HCT116 (cell line): ENCODE measurements around the gene SNX9. TPM values are rescaled to one million over a fixed set of nuclear protein-coding genes. Genes with fewer than 3 reads are reported as not detected.

Experiments
- ATAC-seq: fragments of 200-7000 bp; cut with Tn5 transposase; 2 replicates; pipeline ENCODE4 v1.9.1; 2020; ENCODE audit warnings: mild to moderate bottlenecking, moderate library complexity
- BruUV-seq: library from RNA; stranded (reverse); fragments of 400-500 nt; replicated peaks from 2 replicates; lab custom pipeline; 2021; lab: Mats Ljungman, UMichigan
- CTCF ChIA-PET: fragments of 300-600 bp; sonication (Branson Sonifier 250); formaldehyde crosslinking; loops from one replicate; lab custom pipeline; 2021; ENCODE audit warnings: antibody characterized with exemption; lab: Charles Lee
- POLR2A ChIA-PET: fragments of 300-600, 350-600 bp; sonication (Branson Sonifier 250); formaldehyde crosslinking; loops from one replicate; lab custom pipeline; 2021; ENCODE audit warnings: antibody characterized with exemption; lab: Charles Lee
- RAD21 ChIA-PET, 2 experiments: fragments of 300-600 bp; sonication (Branson Sonifier 250); formaldehyde crosslinking; loops; one replicate each; lab custom pipeline; 2023; ENCODE audit warnings: low total read pairs in 2 of 2; ENCODE audit not compliant: uncharacterized antibody in 2 of 2, unreplicated experiment in 2 of 2, low non-redundant PET in 1 of 2; lab: Charles Lee
- DNase-seq: peaks from one replicate; pipeline ENCODE4 v3.0.0-alpha.2; 2010; ENCODE audit warnings: low read depth, low spot score
- H2AFZ ChIP-seq: fragments of 200-600 bp; shearing (Covaris generic), sonication (generic); 2 replicates; pipeline ENCODE4 v1.6.1; 2017; ENCODE audit warnings: low read depth, mixed run types, mixed read lengths, antibody characterized with exemption, low read length; ENCODE audit not compliant: poor library complexity, severe bottlenecking
- H3K27ac ChIP-seq: 2 replicates; pipeline ENCODE4 v1.5.1; 2012; ENCODE audit warnings: low read depth, low read length
- H3K27me3 ChIP-seq: fragments of 200-600 bp; sonication (generic); 2 replicates; pipeline ENCODE4 v1.6.1; 2016; ENCODE audit warnings: mixed run types, low read length, mixed read lengths; ENCODE audit not compliant: insufficient read depth
- H3K36me3 ChIP-seq, 2 experiments: fragments of 200-500 bp in 1 of 2; fragments of 200-600 bp in 1 of 2; sonication (Bioruptor generic) in 1 of 2; sonication (generic) in 1 of 2; 2 replicates each; pipeline versions ENCODE4 v1.5.1 to v1.6.1; 2014 to 2016; ENCODE audit warnings: low read length in 2 of 2, inconsistent platforms in 1 of 2, mixed read lengths in 1 of 2, mixed run types in 1 of 2; ENCODE audit not compliant: insufficient read depth in 2 of 2, control insufficient read depth in 1 of 2
- H3K4me1 ChIP-seq, 2 experiments: fragments of 200-600 bp in 1 of 2; sonication (generic) in 1 of 2; 2 replicates each; pipeline versions ENCODE4 v1.5.1 to v1.6.1; 2012 to 2017; ENCODE audit warnings: low read length in 2 of 2, inconsistent platforms in 1 of 2, mild to moderate bottlenecking in 1 of 2, mixed read lengths in 1 of 2, mixed run types in 1 of 2, moderate library complexity in 1 of 2; ENCODE audit not compliant: insufficient read depth in 2 of 2, control insufficient read depth in 1 of 2
- H3K4me2 ChIP-seq: fragments of 200-600 bp; sonication (generic); 2 replicates; pipeline ENCODE4 v1.6.1; 2017; ENCODE audit warnings: mixed run types, low read length, mixed read lengths
- H3K4me3 ChIP-seq, 2 experiments: fragments of 200-600 bp in 1 of 2; sonication (generic) in 1 of 2; replicated peaks in 1 of 2; 2 replicates each; pipeline ENCODE4 v1.5.1; 2011 to 2016; ENCODE audit warnings: low read length in 2 of 2, control low read depth in 1 of 2, low read depth in 1 of 2, mild to moderate bottlenecking in 1 of 2, mixed read lengths in 1 of 2, mixed run types in 1 of 2
- H3K79me2 ChIP-seq: fragments of 200-600 bp; sonication (generic); 2 replicates; pipeline ENCODE4 v1.6.1; 2017; ENCODE audit warnings: mild to moderate bottlenecking, mixed run types, low read length, moderate library complexity, mixed read lengths; ENCODE audit not compliant: insufficient read depth
- H3K9ac ChIP-seq: fragments of 200-600 bp; sonication (generic); 2 replicates; pipeline ENCODE4 v1.6.1; 2016; ENCODE audit warnings: low read length, mixed read lengths
- H3K9me2 ChIP-seq: fragments of 200-600 bp; sonication (generic), shearing (Covaris generic); 2 replicates; pipeline ENCODE4 v1.6.1; 2017; ENCODE audit warnings: mixed run types, mild to moderate bottlenecking, moderate library complexity; ENCODE audit not compliant: insufficient read depth
- H3K9me3 ChIP-seq, 2 experiments: fragments of 200-500 bp in 1 of 2; fragments of 200-600 bp in 1 of 2; sonication (Bioruptor generic) in 1 of 2; sonication (generic) in 1 of 2; 2 replicates each; pipeline ENCODE4 v1.6.1; 2014 to 2017; ENCODE audit warnings: low read length in 2 of 2, mixed read lengths in 2 of 2, inconsistent platforms in 1 of 2, low read depth in 1 of 2, mild to moderate bottlenecking in 1 of 2, mixed run types in 1 of 2, moderate library complexity in 1 of 2; ENCODE audit not compliant: control insufficient read depth in 1 of 2, insufficient read depth in 1 of 2
- H4K20me1 ChIP-seq: fragments of 200-600 bp; sonication (generic), shearing (Covaris generic); 2 replicates; pipeline ENCODE4 v1.6.1; 2017; ENCODE audit warnings: mixed run types, mild to moderate bottlenecking, moderate library complexity; ENCODE audit not compliant: insufficient read depth
- CBX3 ChIP-seq: IDR thresholded peaks from 2 replicates; pipeline ENCODE4 v1.6.1; 2012; ENCODE audit warnings: low read depth
- CEBPB ChIP-seq: IDR thresholded peaks from 2 replicates; pipeline ENCODE4 v1.6.1; 2012; ENCODE audit warnings: low read depth
- EGR1 ChIP-seq: IDR thresholded peaks from 2 replicates; pipeline ENCODE4 v1.6.1; 2012; ENCODE audit warnings: low read depth
- ELF1 ChIP-seq: IDR thresholded peaks from 2 replicates; pipeline ENCODE4 v1.6.1; 2012; ENCODE audit warnings: low read depth, borderline replicate concordance
- EZH2 ChIP-seq: fragments of 200-600 bp; sonication (generic); IDR thresholded peaks from 2 replicates; pipeline ENCODE4 v1.6.1; 2017; ENCODE audit warnings: antibody characterized with exemption, mixed run types
- EZH2phosphoT487 ChIP-seq: fragments of 200-600 bp; IDR thresholded peaks from 2 replicates; pipeline ENCODE4 v1.6.1; 2018; ENCODE audit warnings: antibody characterized with exemption, borderline replicate concordance
- FOSL1 ChIP-seq: IDR thresholded peaks from 2 replicates; pipeline ENCODE4 v1.6.1; 2012; ENCODE audit warnings: low read depth
- JUND ChIP-seq: IDR thresholded peaks from 2 replicates; pipeline ENCODE4 v1.6.1; 2012
- SIN3A ChIP-seq: IDR thresholded peaks from 2 replicates; pipeline ENCODE4 v1.6.1; 2012; ENCODE audit warnings: low read depth
- SP1 ChIP-seq: IDR thresholded peaks from 2 replicates; pipeline ENCODE4 v1.6.1; 2012; ENCODE audit warnings: low read depth
- SRF ChIP-seq: IDR thresholded peaks from 2 replicates; pipeline ENCODE4 v1.6.1; 2012; ENCODE audit warnings: low read depth
- TCF7L2 ChIP-seq: IDR thresholded peaks from 2 replicates; pipeline ENCODE4 v1.7.0; 2011; ENCODE audit warnings: borderline replicate concordance, inconsistent platforms; ENCODE audit not compliant: insufficient read depth, insufficient read length; ENCODE audit errors: extremely low read depth
- YY1 ChIP-seq: IDR thresholded peaks from 2 replicates; pipeline ENCODE4 v1.6.1; 2011; ENCODE audit warnings: low read length, low read depth, moderate library complexity, mild to moderate bottlenecking; ENCODE audit not compliant: insufficient replicate concordance; ENCODE audit errors: extremely low read depth
- ZFX ChIP-seq: fragments of 450-650 bp; IDR thresholded peaks from 2 replicates; pipeline ENCODE4 v1.6.1; 2017
- ZNF274 ChIP-seq: fragments of 200-500 bp; sonication (Bioruptor generic); IDR thresholded peaks from 2 replicates; pipeline ENCODE4 v1.6.1; 2014; ENCODE audit warnings: mild to moderate bottlenecking, low read depth, low read length, inconsistent platforms
- intact Hi-C: fragments of 100-400 bp; cut with micrococcal nuclease; formaldehyde crosslinking; loops from 2 replicates; pipeline ENCODE4 v1.10.0; 2022
- total RNA-seq: library from RNA; stranded (reverse); gene quantifications from one replicate; pipeline ENCODE4 v1.2.1, GENCODE V29; 2021; ENCODE audit not compliant: unreplicated experiment
- TF ChIP-seq, protein P1 (sequence below): IDR thresholded peaks from 2 replicates; pipeline ENCODE4 v1.6.1; 2012
- TF ChIP-seq, protein P2 (sequence below): IDR thresholded peaks from 2 replicates; pipeline ENCODE4 v1.6.1; 2012
- TF ChIP-seq, protein P3 (sequence below), 3 experiments: fragments of 200-600 bp in 1 of 3; sonication (generic) in 1 of 3; IDR thresholded peaks in 2 of 3; conservative IDR thresholded peaks in 1 of 3; 2 replicates each; pipeline ENCODE4 v1.5.1; 2012 to 2017; ENCODE audit warnings: low read depth in 2 of 3, low read length in 2 of 3, antibody characterized with exemption in 1 of 3, borderline replicate concordance in 1 of 3, control low read depth in 1 of 3, mild to moderate bottlenecking in 1 of 3, mixed read lengths in 1 of 3, mixed run types in 1 of 3, moderate library complexity in 1 of 3; ENCODE audit not compliant: insufficient read depth in 1 of 3

The SNX9 gene
- total RNA-seq, 1 experiment from 2014 or later = 42.5 TPM

DNA sequence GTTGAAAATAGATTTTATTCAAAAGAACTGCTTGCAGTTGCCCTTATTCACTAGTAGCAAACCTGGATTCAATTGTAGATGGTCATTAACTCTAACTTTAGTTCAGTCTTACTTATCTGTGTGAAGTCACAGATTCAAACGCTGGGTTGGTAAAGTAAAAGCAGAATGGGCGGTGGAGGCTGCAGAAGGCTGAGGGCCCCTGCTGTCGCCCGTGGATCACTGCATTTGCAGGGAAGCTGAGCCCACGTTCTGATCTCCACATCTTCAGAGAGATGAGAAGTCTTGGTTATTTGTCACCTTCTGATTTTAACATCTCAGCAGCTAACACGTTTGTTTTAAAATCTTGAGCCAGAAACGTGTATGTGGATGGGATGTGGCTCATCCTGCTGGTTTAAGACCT is 75.1 kb downstream of the SNX9 start:
- ChIA-PET POLR2A (no interaction called here), CTCF (no interaction called here), RAD21 (no interaction called here)
- intact Hi-C loops = no loop called here
- H3K9me2 ChIP-seq = no peaks in the 10 kb centered on the region
- no peaks in the 10 kb centered on the region for H3K27me3 ChIP-seq
- H4K20me1 ChIP-seq = no peaks in the 10 kb centered on the region
- no peaks in the 10 kb centered on the region for H3K9me3 ChIP-seq
- H3K36me3 ChIP-seq = peaks cover 7 to 13% of the 10 kb centered on the region in 2 experiments; a peak in 3 of 4 replicates
- peaks cover 3% of the 10 kb centered on the region; the same call in 1 of the 2 replicates for H3K79me2 ChIP-seq
- H3K4me3 ChIP-seq = no peak overlapping the region
- no peak overlapping the region for H3K4me2 ChIP-seq
- no peak overlapping the region for H3K27ac ChIP-seq
- DNase-seq (no peak), ATAC-seq (no peak)
- TF ChIP-seq ELF1 (no peak), SP1 (no peak), EZH2 (no peak), EGR1 (no peak), JUND (no peak), YY1 (no peak), SIN3A (no peak), ZNF274 (no peak), SRF (no peak), EZH2phosphoT487 (no peak), CEBPB (no peak), ZFX (no peak), CBX3 (no peak), FOSL1 (no peak), TCF7L2 (no peak)
- TF ChIP-seq, protein P1, sequence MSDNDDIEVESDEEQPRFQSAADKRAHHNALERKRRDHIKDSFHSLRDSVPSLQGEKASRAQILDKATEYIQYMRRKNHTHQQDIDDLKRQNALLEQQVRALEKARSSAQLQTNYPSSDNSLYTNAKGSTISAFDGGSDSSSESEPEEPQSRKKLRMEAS = no peak
- TF ChIP-seq, protein P2, sequence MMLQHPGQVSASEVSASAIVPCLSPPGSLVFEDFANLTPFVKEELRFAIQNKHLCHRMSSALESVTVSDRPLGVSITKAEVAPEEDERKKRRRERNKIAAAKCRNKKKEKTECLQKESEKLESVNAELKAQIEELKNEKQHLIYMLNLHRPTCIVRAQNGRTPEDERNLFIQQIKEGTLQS = no peak
- TF ChIP-seq, protein P3, sequence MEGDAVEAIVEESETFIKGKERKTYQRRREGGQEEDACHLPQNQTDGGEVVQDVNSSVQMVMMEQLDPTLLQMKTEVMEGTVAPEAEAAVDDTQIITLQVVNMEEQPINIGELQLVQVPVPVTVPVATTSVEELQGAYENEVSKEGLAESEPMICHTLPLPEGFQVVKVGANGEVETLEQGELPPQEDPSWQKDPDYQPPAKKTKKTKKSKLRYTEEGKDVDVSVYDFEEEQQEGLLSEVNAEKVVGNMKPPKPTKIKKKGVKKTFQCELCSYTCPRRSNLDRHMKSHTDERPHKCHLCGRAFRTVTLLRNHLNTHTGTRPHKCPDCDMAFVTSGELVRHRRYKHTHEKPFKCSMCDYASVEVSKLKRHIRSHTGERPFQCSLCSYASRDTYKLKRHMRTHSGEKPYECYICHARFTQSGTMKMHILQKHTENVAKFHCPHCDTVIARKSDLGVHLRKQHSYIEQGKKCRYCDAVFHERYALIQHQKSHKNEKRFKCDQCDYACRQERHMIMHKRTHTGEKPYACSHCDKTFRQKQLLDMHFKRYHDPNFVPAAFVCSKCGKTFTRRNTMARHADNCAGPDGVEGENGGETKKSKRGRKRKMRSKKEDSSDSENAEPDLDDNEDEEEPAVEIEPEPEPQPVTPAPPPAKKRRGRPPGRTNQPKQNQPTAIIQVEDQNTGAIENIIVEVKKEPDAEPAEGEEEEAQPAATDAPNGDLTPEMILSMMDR (IDR thresholded peaks at IDR 0.05 in 2 of 3, conservative IDR thresholded peaks at IDR 0.05 in 1 of 3; ENCODE audit: borderline replicate concordance in 1 of 3, insufficient read depth in 1 of 3, low read depth in 2 of 3, low read length in 2 of 3) = no peak
- BruUV-seq = no TSS peak
- H3K4me1 ChIP-seq = no peaks in the 10 kb centered on the region
- H3K9ac ChIP-seq = no peak overlapping the region
- H2AFZ ChIP-seq = no peak overlapping the region
